T-helper 1 cell treated with Interleukin-12 subunit alpha and Interleukin-12 subunit beta and Interleukin-4 antibody, amounts not matched to agents 30 μg/mL and 1 μg/mL, for 36 hours (primary cell): ENCODE data around the gene RPL27A.

Source experiments
- H3K27ac Mint-ChIP-seq: one replicate; pipeline ENCODE4 v1.8.0; 2021; ENCODE audit warnings: mild to moderate bottlenecking, mixed read lengths
- H3K27me3 Mint-ChIP-seq: one replicate; pipeline ENCODE4 v1.8.0; 2021; ENCODE audit warnings: low read depth, mixed read lengths
- H3K36me3 Mint-ChIP-seq: one replicate; pipeline ENCODE4 v1.8.0; 2021; ENCODE audit warnings: low read depth, mixed read lengths
- H3K4me1 Mint-ChIP-seq: one replicate; pipeline ENCODE4 v1.8.0; 2021; ENCODE audit warnings: low read depth, mixed read lengths
- H3K4me3 Mint-ChIP-seq: one replicate; pipeline ENCODE4 v1.8.0; 2021; ENCODE audit warnings: mild to moderate bottlenecking, moderate library complexity, mixed read lengths
- H3K9me3 Mint-ChIP-seq: one replicate; pipeline ENCODE4 v1.8.0; 2021; ENCODE audit warnings: mixed read lengths

The RPL27A gene

DNA sequence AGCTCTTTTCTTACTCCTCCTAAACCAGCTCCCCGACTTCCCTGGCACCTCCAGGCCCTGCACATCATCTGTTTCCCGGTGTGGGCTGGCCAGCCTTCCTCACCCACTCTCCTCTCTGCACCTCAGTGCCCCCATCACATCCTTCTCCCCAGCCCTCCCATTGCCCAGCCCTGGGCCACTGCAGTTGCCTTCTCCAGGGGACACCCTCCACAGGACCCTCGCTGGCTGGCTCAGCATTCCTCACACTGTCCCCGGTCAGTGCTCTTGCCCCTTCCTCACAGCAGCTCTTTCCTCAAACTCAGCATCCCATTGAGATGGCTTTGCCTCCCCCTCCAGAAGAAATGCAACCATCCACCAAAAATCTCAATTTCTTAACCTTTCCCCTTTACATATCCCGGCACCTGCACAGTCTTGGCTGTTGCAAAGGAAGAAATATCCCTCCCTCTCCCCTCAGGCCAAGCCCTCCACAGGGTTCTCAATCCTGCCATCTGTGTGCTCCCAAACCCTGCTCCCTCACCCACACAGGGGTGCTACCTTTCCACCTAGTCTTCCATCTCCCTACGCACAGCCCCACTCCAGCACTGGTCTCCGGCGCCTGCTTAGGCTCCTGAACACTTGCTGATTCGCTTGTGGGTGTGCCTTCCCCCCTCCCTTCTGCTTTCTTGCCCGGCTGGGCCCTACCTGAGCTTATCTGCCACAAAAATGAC lies 19.5 kb downstream of the RPL27A start:
- Mint-ChIP-seq H3K27ac (no peak overlapping the region), H3K27me3 (no peaks in the 10 kb centered on the region), H3K9me3 (no peaks in the 10 kb centered on the region), H3K36me3 (no peaks in the 10 kb centered on the region), H3K4me1 (peaks cover 2% of the 10 kb centered on the region), H3K4me3 (no peak overlapping the region)

GRCh38 chr11:8702598-8702915 lies 20.0 kb downstream of the RPL27A start:
- H3K4me3 Mint-ChIP-seq: no peak overlapping the region
- no peaks in the 10 kb centered on the region for H3K27me3 Mint-ChIP-seq
- no peaks in the 10 kb centered on the region for H3K9me3 Mint-ChIP-seq
- H3K27ac Mint-ChIP-seq: no peak overlapping the region
- H3K36me3 Mint-ChIP-seq: no peaks in the 10 kb centered on the region
- H3K4me1 Mint-ChIP-seq: peaks cover 2% of the 10 kb centered on the region

DNA sequence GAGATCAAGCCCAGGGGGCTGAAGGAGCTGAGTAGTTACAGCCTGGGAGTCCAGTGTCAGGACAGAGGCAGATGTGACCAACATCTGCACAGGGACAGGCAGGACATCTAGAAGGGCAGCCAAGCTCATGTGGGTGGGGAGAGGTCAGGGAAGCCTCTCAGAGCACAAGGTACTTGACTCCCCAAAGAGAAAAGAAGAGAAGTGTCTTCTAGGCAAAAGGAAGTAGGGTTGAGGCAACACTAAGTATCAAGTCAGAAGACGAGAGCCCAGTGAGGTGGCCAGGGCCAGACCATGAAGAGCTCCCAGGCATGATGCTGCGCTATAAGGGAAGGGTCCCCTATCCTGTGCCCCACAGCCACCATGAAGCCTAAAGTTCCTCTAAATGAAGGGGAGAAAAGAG lies 21.5 kb downstream of the RPL27A start:
- Mint-ChIP-seq H3K4me1 (peaks cover 2% of the 10 kb centered on the region), H3K4me3 (no peak overlapping the region), H3K27ac (no peak overlapping the region), H3K36me3 (no peaks in the 10 kb centered on the region), H3K27me3 (no peaks in the 10 kb centered on the region), H3K9me3 (no peaks in the 10 kb centered on the region)

GRCh38 chr11:8705146-8705545 lies 22.6 kb downstream of the RPL27A start:
- H3K36me3 Mint-ChIP-seq: no peaks in the 10 kb centered on the region
- no peaks in the 10 kb centered on the region for H3K27me3 Mint-ChIP-seq
- H3K27ac Mint-ChIP-seq: no peak overlapping the region
- H3K9me3 Mint-ChIP-seq: no peaks in the 10 kb centered on the region
- no peaks in the 10 kb centered on the region for H3K4me1 Mint-ChIP-seq
- no peak overlapping the region for H3K4me3 Mint-ChIP-seq

- no peak overlapping the region for H3K27ac Mint-ChIP-seq
- H3K4me1 Mint-ChIP-seq: no peaks in the 10 kb centered on the region
- H3K27me3 Mint-ChIP-seq: no peaks in the 10 kb centered on the region
- no peaks in the 10 kb centered on the region for H3K9me3 Mint-ChIP-seq
- no peaks in the 10 kb centered on the region for H3K36me3 Mint-ChIP-seq
- no peak overlapping the region for H3K4me3 Mint-ChIP-seq
Observed at GRCh38 chr11:8706673-8707432, 24.3 kb downstream of the RPL27A start.

GRCh38 chr11:8707541-8708191 lies 25.1 kb downstream of the RPL27A start:
- Mint-ChIP-seq H3K36me3 (no peaks in the 10 kb centered on the region), H3K27me3 (no peaks in the 10 kb centered on the region), H3K4me3 (no peak overlapping the region), H3K4me1 (no peaks in the 10 kb centered on the region), H3K27ac (no peak overlapping the region), H3K9me3 (no peaks in the 10 kb centered on the region)

- Mint-ChIP-seq H3K4me1 (no peaks in the 10 kb centered on the region), H3K27ac (no peak overlapping the region), H3K27me3 (no peaks in the 10 kb centered on the region), H3K4me3 (no peak overlapping the region), H3K9me3 (no peaks in the 10 kb centered on the region), H3K36me3 (no peaks in the 10 kb centered on the region)
Observed at GRCh38 chr11:8709002-8709672, 26.5 kb downstream of the RPL27A start.

- H3K4me3 Mint-ChIP-seq: no peak overlapping the region
- H3K36me3 Mint-ChIP-seq: no peaks in the 10 kb centered on the region
Observed at GRCh38 chr11:8709777-8710176, 27.2 kb downstream of the RPL27A start.

DNA sequence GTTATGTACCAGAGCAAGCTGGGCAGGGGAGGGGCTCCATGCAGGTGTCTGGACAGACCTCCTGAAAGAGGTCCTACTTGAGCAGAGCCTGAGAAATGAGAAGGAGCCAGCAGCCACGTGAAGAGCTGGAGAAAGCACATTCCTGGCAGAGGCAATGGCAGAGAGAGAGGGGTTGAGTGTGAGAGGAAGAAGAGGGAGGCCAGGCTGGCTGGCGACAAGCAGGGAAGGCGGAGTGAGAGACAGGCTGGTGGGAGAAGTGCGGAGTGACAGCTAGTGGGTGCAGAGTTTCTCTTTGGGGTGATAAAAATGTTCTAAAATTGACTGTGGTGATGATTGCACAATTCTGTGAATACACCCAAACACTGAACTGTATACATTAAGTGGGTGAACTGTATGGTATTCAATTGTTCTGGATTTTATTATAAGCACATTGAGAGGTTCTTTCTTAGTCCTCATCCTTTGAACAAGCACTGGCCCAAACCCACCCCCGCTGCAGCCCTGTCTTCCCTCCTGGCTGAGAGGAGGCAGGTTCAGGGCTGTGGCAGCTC lies 29.4 kb downstream of the RPL27A start:
- no peaks in the 10 kb centered on the region for H3K4me1 Mint-ChIP-seq

More at GRCh38 chr11:8709777-8710176, 27.2 kb downstream of the RPL27A start:
- Mint-ChIP-seq H3K27ac (no peak overlapping the region), H3K9me3 (no peaks in the 10 kb centered on the region), H3K4me1 (no peaks in the 10 kb centered on the region), H3K27me3 (no peaks in the 10 kb centered on the region)

GRCh38 chr11:8712506-8712905 lies 29.9 kb downstream of the RPL27A start:
- Mint-ChIP-seq H3K9me3 (no peaks in the 10 kb centered on the region), H3K4me1 (peaks cover 1% of the 10 kb centered on the region), H3K4me3 (no peak overlapping the region), H3K36me3 (no peaks in the 10 kb centered on the region), H3K27me3 (no peaks in the 10 kb centered on the region), H3K27ac (no peak overlapping the region)

More for the DNA sequence above, 29.4 kb downstream of the RPL27A start:
- Mint-ChIP-seq H3K27me3 (no peaks in the 10 kb centered on the region), H3K27ac (no peak overlapping the region), H3K9me3 (no peaks in the 10 kb centered on the region), H3K4me3 (no peak overlapping the region), H3K36me3 (no peaks in the 10 kb centered on the region)

GRCh38 chr11:8713760-8714454 lies 31.3 kb downstream of the RPL27A start:
- Mint-ChIP-seq H3K36me3 (no peaks in the 10 kb centered on the region), H3K4me3 (no peak overlapping the region), H3K27ac (no peak overlapping the region), H3K4me1 (peaks cover 3% of the 10 kb centered on the region), H3K27me3 (no peaks in the 10 kb centered on the region), H3K9me3 (no peaks in the 10 kb centered on the region)

GRCh38 chr11:8714622-8715225 lies 32.1 kb downstream of the RPL27A start:
- Mint-ChIP-seq H3K36me3 (no peaks in the 10 kb centered on the region), H3K27ac (no peak overlapping the region), H3K4me3 (no peak overlapping the region), H3K27me3 (no peaks in the 10 kb centered on the region), H3K9me3 (no peaks in the 10 kb centered on the region), H3K4me1 (peaks cover 3% of the 10 kb centered on the region)

DNA sequence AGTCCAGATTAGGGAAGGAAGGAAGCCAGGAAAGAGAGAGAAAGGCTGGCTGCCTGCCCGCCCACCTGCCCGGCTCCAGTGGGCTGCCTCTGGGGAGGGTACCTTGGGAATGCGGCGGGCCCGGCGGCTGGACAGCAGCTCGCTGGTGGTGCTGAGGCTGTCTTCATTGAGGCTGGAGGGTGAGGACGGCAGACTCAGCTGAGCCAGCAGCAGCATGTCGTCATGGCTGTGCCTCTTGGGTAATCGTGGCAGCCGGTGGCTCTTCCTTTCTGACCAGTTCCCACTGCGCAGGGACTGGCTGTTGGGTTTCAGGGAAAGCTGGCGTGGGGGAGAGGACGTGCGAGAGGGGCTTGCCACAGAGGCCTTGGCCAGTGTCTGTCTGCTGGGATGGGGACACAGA lies 32.9 kb downstream of the RPL27A start:
- Mint-ChIP-seq H3K27me3 (no peaks in the 10 kb centered on the region), H3K9me3 (no peaks in the 10 kb centered on the region), H3K4me3 (no peak overlapping the region), H3K4me1 (peaks cover 3% of the 10 kb centered on the region), H3K27ac (no peak overlapping the region), H3K36me3 (no peaks in the 10 kb centered on the region)

GRCh38 chr11:8717544-8717875 lies 34.9 kb downstream of the RPL27A start:
- Mint-ChIP-seq H3K4me1 (peaks cover 3% of the 10 kb centered on the region), H3K4me3 (no peak overlapping the region), H3K27me3 (peaks cover 3% of the 10 kb centered on the region), H3K36me3 (no peaks in the 10 kb centered on the region), H3K9me3 (no peaks in the 10 kb centered on the region), H3K27ac (no peak overlapping the region)
